ENCODE measurements around the gene XRN1.
"Not testable (repeated sequence)": the region's sequence is repeated elsewhere in the genome, so short reads cannot be mapped to it uniquely, and the experiment has no call there.

XRN1 gene

DNA sequence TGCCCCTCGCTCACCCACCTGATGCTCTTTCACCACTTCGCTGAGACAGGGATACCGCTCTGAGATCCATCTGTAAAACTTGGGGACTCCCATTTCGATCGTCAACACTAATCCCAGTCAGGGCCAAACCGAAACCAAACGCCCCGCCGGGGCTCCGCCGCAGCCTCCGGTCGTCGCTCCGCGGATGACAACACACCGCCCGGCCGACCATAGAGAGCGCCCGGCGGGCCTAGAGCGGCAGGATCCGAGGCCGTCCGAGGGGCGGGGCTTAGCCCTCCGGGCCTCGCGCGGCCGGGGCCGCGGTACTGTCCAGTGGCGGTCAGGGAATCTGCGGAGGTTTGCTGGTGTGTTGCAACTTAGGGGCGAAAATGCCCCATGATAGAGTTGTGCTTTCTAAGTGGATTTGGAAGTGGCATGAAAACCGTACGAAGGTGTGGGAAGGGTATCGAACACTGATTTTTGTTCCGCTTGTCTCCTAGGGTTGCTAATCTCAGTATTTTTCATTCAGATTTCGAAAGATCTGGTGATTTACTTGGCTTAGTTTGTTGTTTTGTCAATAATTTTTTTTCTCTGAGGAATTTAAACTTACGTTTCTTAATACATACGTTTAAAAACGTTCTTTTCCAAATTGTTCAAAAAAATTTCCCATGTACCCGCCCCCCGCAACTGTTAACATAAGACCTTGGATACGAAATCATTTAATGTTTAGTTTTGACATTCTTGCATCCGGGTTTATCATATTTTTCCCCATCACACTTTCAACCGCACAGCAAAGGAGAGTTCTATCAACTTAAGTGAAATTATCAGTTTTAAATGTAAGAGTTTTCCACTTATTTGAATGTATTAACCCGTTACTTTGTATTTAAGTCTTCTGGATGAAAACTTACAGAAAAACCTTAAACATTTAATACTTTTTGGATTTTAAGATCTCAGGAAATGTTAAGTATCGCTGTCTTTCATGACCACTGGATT, at the start of gene XRN1:
Gene XRN1 (minus strand): TSS at position 186 of the 972 bp plus-strand sequence. CDS start 93 bp downstream, at position 93.
- DNase-seq (ENCODE audit: low read depth), result peak; percentile 97

DNA sequence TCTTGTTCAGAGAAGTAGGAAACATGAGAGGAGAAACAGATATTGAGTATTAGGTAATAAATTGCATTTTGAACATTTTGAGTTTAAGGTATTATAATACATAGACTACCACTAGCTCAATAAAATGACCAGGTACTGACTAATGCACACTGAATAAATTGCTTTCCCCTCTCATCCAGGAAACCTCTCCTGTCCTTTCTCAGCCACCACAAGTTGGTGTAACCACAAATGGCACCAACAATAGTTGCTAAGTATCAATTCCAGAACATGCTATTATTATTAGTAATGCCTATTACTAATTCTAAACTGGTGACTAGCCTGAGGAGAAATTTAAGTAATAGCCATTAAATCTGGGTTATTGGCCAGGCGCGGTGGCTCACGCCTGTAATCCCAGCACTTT, 47.3 kb upstream of the XRN1 start:
- DNase-seq (ENCODE audit: low read depth), result no peak

GRCh38 chr3:142492184-142492583, 44.3 kb upstream of the XRN1 start:
- DNase-seq (ENCODE audit: low read depth), result no peak

DNA sequence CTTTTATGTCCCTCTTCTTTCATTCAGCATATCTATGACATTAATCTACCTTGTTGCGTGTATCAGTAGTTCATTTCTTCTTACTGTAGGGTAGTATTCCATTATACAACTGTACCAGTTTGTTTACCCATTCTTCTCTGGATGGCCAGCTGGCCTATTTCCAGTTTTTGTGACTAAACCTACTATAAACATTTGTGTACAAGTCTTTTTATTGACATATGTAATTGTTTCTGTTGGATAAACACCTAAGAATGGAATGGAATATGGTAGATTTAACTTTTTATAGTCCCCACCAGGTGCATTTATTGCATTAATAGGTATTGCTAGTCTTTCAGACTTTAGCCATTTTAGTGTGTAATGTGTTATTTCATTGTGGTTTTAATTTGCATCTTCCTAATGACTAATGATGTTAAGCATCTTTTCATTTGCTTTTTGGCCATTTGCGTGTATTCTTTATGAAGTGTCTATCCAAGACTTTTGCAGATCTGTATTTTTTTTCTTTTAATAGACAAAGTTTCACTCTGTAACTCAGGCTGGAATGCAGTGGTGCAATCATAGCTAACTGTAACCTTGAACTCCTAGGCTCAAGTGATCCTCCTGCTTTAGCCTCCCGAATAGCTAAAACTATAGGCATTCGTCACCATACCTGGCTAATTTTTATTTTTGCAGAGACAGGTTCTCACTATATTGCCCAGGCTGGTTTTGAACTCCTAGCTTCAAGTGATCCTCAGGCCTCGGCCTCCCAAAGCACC, 41.9 kb upstream of the XRN1 start:
- DNase-seq (ENCODE audit: low read depth), result no peak

- DNase-seq (ENCODE audit: low read depth), result no peak
These were observed 37.1 kb upstream of the XRN1 start for GRCh38 chr3:142484912-142485435.

DNA sequence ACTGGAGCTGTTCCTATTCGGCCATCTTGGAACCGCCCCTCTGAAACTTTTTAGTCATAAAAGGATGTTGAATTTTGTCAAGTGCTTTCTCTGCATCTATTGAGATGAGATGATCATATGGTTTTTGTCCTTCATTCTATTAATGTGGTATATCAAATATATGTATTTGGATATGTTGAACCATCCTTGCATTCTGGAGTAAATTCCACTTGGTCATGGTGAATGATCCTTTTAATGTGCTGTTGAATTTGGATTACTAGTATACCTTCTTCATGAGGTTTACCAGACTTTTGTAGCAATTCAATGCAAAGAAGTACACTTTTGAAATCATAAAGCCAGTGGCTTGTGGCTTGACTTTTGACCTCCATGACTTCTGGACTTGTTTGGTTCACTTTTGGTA, 33.4 kb upstream of the XRN1 start:
- DNase-seq (ENCODE audit: low read depth), result no peak

- DNase-seq (ENCODE audit: low read depth), result no peak
These were observed 23.0 kb upstream of the XRN1 start for GRCh38 chr3:142470826-142471225.

DNA sequence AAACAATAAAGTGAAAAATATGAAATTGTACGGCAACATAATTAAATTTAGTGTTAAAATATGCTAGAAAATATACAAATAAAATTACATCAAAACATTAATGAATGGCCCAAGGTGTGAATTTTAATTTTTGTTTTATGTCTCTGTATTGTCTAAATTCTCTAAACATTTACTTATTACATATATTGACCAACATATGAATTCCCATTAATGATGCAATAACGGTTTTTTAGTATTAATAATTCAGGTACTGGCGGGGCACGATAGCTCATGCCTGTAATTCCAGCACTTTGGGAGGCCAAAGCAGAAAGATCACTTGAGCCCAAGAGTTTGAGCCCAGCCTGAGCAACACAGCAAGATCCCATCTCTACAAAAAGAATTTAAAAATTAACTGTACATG, 20.6 kb upstream of the XRN1 start:
- no peak for DNase-seq (ENCODE audit: low read depth)

DNA sequence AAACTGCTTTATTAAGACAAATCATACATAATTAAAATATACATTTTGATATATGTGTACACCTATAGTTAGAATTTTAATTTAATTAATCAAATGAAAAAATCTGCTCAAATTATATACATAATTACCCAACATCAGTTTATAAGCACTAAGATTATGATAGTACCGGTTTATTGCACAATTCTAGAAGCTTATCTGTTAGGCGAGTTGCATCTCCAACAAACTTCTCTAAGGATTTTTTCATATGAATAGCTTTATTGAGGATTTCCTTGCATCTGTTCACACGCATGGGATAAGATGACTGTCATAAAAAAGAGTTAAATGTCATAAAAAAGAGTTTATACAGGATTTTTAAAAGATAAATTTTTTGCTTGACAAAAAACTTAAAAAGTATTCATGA, 19.9 kb upstream of the XRN1 start:
- no peak for DNase-seq (ENCODE audit: low read depth)

DNA sequence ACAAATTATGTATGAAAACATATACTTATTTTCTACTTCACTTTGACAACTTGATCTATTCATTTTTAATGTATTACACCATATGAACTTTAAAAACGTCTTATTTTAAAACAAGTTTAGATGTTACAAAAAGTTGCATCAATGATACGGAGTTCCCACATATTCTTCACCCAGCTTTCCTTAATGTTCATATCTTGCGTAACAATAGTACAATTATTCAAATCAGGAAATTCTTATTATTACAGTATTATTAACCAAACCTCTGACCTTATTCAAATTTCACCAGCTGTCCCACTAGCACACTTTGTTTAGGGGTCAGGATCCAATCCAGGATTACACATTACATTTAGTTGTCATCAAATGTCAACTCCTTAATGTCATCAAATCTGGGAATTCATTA, 12.9 kb upstream of the XRN1 start:
- no peak for DNase-seq (ENCODE audit: low read depth)

DNA sequence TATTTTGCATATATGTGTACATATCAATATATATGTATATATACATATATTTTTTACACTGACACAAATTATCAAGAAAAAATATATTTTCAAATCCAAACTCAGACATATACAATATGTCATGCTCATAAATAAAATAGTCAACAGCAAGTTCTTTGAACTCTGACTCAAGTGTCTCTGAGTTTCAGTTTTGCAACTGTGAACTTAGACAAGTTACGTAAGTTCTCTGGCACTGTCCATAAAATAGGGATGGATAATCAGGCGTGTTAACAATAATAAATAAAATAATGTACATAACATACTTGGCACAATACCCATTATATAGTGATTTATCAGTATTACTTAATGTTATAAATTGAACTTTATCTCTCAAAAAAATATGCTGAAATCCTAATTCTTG, 12.1 kb upstream of the XRN1 start:
- DNase-seq (ENCODE audit: low read depth), result peak; percentile 7

GRCh38 chr3:142459096-142459495, 11.3 kb upstream of the XRN1 start:
- no peak for DNase-seq (ENCODE audit: low read depth)

DNA sequence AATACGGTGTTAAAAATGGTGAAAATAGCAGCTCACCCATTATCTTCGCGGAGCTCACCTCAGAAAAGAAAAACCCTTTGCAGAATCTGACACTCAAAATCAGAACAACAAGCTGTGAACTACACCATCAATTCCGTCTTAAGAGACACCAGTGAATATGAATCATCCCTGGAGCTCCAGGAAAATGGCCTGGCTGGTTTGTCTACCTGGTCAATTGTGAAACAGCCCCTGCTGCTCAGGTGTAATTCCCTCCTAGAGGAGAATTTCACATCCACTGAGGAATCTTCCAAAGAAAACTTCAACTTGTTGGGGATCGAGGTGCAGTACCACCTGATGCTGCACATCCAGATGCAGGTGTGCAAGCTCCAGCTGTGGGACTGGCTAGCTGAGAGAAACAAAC, 3.0 kb upstream of the XRN1 start:
- DNase-seq (ENCODE audit: low read depth), result no peak

DNA sequence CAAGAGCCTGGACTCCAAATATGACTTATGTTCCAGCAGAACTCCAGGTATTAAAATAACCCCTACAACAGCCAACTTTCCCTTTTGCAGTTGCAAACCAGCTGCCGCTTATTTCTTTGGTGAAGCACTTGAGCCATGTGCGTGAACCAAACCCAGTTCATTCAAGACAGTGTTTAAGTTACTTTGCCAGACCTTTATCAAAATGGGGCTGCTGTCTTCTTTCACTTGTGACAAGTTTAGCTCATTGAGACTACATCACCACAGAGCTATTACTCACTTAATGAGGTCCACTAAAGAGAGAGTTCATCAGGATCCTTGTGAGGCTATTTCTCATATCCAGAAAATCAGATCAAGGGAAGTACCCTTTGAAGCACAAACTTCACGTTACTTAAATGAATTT, 2.4 kb upstream of the XRN1 start:
- DNase-seq (ENCODE audit: low read depth), result no peak

DNA sequence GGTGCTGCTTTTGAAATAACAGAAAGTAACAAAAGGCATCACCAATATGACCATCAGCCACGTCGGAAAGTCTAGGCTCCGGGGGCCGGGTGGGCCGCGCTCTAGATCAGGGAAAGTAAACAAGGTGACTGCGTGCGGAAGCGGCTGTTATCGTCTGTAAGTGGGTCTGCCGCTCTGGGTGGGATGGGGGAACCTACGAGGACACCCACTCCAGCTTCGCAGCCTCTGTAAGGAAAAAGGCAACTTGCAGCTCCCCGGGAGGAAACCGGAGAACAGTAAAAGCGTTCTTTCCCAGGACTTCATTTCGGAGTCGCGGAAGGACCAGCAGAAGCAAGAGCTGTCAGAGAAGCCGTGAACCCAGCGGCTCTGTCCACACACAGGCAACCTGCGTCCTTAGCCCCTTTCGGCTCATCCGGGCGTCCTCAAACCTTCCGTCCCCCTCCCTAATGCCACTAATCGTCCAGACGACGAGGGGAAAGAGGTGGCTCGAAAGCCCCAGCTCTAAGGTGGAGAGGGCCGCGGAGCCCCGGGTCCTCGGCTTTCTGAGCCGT, 461 bp downstream of the XRN1 start:
- DNase-seq (ENCODE audit: low read depth), result peak; percentile 46

- DNase-seq (ENCODE audit: low read depth), result peak; percentile 43
These were observed 2.0 kb downstream of the XRN1 start for GRCh38 chr3:142445816-142446254.

DNA sequence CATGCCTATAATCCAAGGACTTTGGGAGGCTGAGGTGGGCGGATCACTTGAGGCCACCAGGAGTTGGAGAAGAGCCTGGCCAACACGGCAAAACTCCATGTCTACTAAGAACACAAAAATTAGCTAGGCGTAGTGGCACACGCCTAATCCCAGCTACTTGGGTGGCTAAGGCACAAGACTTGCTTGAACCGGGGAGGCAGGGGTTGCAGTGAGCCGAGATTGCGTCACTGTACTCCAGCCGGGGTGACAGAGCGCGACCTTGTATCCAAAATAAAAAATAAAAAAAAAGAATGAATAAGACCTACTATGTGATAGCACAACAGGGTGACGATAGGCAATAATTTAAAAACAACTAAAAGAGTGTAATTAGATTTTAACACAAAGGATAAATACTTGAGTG, 3.5 kb downstream of the XRN1 start:
- DNase-seq (ENCODE audit: low read depth), result no peak

GRCh38 chr3:142443060-142443459, 4.8 kb downstream of the XRN1 start:
- DNase-seq (ENCODE audit: low read depth), result not testable (repeated sequence)

GRCh38 chr3:142439499-142440220, 8.2 kb downstream of the XRN1 start:
- not testable (repeated sequence) for DNase-seq (ENCODE audit: low read depth)

DNA sequence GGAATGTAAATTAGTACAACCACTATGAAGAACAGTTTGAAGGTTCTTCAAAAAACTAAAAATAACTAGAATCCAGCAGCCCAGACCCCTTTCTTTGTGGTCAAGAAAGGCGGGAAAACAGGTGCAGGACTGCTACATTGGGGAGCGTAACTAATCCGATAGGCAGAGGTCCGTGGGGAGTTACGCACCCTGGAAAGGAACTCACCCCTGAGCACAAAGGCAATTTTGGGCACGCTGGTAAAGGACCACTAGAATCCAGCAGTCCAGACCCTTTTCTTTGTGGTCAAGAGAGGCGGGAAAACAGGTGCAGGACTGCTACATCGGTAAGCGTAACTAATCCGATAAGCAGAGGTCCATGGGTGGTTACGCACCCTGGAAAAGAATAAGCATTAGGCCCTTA, 9.7 kb downstream of the XRN1 start:
- not testable (repeated sequence) for DNase-seq (ENCODE audit: low read depth)

DNA sequence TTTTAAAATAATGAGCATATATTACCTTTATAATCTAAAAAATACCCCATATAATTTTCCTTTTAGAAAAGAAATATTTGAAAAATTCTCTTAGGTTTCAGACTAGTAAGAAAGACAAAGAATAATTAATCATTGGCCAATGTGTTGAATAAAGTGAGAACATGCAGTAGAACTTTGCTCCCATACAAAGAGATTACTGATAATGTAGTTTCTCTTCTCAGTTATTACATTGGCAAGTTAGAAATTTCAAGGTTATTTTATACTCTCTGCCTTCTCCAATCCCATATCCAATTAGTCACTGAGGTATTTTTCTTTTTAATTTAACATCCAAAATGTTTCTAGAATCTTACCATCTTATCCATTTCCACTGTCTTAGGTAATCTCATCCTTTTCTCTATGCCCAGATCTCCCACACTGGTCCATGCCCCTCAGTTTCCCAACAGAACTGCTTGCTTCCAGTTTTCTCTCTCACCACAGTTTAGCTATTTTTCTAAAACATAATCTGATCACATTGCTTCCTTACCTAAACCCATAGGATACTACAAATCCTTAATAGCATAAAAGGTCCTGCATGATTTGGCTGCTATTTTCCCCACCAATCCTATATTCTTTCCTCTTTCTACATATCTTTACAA, 10.8 kb downstream of the XRN1 start:
- no peak for DNase-seq (ENCODE audit: low read depth)
